HEK293 (cell line): Measurements from ENCODE around the gene TNNT3.

Experiments
- CTCF ChIA-PET: fragments of 350-600 bp; formaldehyde crosslinking; extraction: SDS; loops from one replicate; lab custom pipeline; 2021; ENCODE audit warnings: antibody characterized with exemption; lab: Yijun Ruan, JAX
- POLR2A ChIA-PET: fragments of 300-600 bp; formaldehyde crosslinking; extraction: SDS; loops from one replicate; lab custom pipeline; 2020; ENCODE audit warnings: antibody characterized with exemption, inconsistent platforms; lab: Yijun Ruan, JAX
- H3K27ac ChIP-seq: fragments of 200-500 bp; sonication (Bioruptor generic); 2 replicates; pipeline ENCODE4 v1.5.1; 2014; ENCODE audit warnings: low read depth, low read length, control low read depth, inconsistent platforms; ENCODE audit errors: extremely low read depth
- H3K36me3 ChIP-seq, 2 experiments: fragments of 200-500 bp in 1 of 2; sonication (Bioruptor generic) in 1 of 2; 1 replicate in 1 of 2; 2 replicates in 1 of 2; pipeline ENCODE4 v1.5.1; 2014 to 2017; ENCODE audit warnings: inconsistent platforms in 2 of 2, low read length in 2 of 2; ENCODE audit not compliant: control insufficient read depth in 2 of 2, insufficient read depth in 1 of 2
- H3K4me1 ChIP-seq: fragments of 200-500 bp; sonication (Bioruptor generic); 2 replicates; pipeline ENCODE4 v1.5.1; 2014; ENCODE audit warnings: mild to moderate bottlenecking, low read length, inconsistent platforms; ENCODE audit not compliant: control insufficient read depth, insufficient read depth
- H3K4me3 ChIP-seq: 2 replicates; pipeline ENCODE4 v1.5.1; 2011; ENCODE audit warnings: low read depth, mild to moderate bottlenecking, control low read depth, low read length, moderate library complexity
- H3K9me3 ChIP-seq: fragments of 200-500 bp; sonication (Bioruptor generic); 2 replicates; pipeline ENCODE4 v1.5.1; 2014; ENCODE audit warnings: low read depth, low read length, inconsistent platforms; ENCODE audit not compliant: control insufficient read depth, insufficient read depth
- HOXD13 ChIP-seq: sonication (generic); formaldehyde crosslinking; IDR thresholded peaks from 2 replicates; pipeline ENCODE4 v1.8.0; 2022; ENCODE audit warnings: missing genetic modification reagents, borderline replicate concordance
- MYNN ChIP-seq: fragments of 450-650 bp; formaldehyde crosslinking; IDR thresholded peaks from 2 replicates; pipeline ENCODE4 v1.5.1; 2016; ENCODE audit warnings: missing biosample characterization, missing genetic modification characterization, borderline replicate concordance
- RBAK ChIP-seq: fragments of 450-650 bp; formaldehyde crosslinking; IDR thresholded peaks from 2 replicates; pipeline ENCODE4 v1.5.1; 2016; ENCODE audit warnings: missing biosample characterization, missing genetic modification characterization
- SP2 ChIP-seq: fragments of 450-650 bp; formaldehyde crosslinking; IDR thresholded peaks from 2 replicates; pipeline ENCODE4 v1.5.1; 2016; ENCODE audit warnings: missing biosample characterization, missing genetic modification characterization
- ZNF133 ChIP-seq: fragments of 450-650 bp; formaldehyde crosslinking; IDR thresholded peaks from 2 replicates; pipeline ENCODE4 v1.5.1; 2016; ENCODE audit warnings: missing biosample characterization, missing genetic modification characterization
- ZNF19 ChIP-seq: fragments of 450-650 bp; formaldehyde crosslinking; IDR thresholded peaks from 2 replicates; pipeline ENCODE4; 2016; ENCODE audit warnings: missing biosample characterization, missing genetic modification characterization, low read depth
- ZNF223 ChIP-seq: fragments of 450-650 bp; formaldehyde crosslinking; IDR thresholded peaks from 2 replicates; pipeline ENCODE4 v1.5.1; 2016; ENCODE audit warnings: missing biosample characterization, missing genetic modification characterization
- ZNF266 ChIP-seq: fragments of 450-650 bp; formaldehyde crosslinking; IDR thresholded peaks from 2 replicates; pipeline ENCODE4 v1.5.1; 2016; ENCODE audit warnings: missing biosample characterization, missing genetic modification characterization, low read depth
- ZNF274 ChIP-seq, 2 experiments: fragments of 200-500 bp in 1 of 2; fragments of 450-650 bp in 1 of 2; sonication (Bioruptor generic) in 1 of 2; formaldehyde crosslinking in 1 of 2; IDR thresholded peaks; 2 replicates each; pipeline versions ENCODE4 v1.5.1 to v1.6.1; 2014 to 2016; ENCODE audit warnings: borderline replicate concordance in 1 of 2, inconsistent platforms in 1 of 2, low read length in 1 of 2, missing biosample characterization in 1 of 2, missing genetic modification characterization in 1 of 2
- ZNF391 ChIP-seq: fragments of 450-650 bp; formaldehyde crosslinking; IDR thresholded peaks from 2 replicates; pipeline ENCODE4 v1.5.1; 2016; ENCODE audit warnings: low read depth, missing biosample characterization, missing genetic modification characterization, borderline replicate concordance
- ZNF404 ChIP-seq: fragments of 450-650 bp; formaldehyde crosslinking; IDR thresholded peaks from 2 replicates; pipeline ENCODE4 v1.5.1; 2017; ENCODE audit warnings: missing biosample characterization, missing genetic modification characterization
- ZNF426 ChIP-seq: fragments of 450-650 bp; formaldehyde crosslinking; IDR thresholded peaks from 2 replicates; pipeline ENCODE4 v1.5.1; 2017; ENCODE audit warnings: missing biosample characterization, missing genetic modification characterization, mild to moderate bottlenecking, inconsistent platforms, moderate library complexity
- ZNF626 ChIP-seq: fragments of 450-650 bp; sonication (Bioruptor Pico); formaldehyde crosslinking; IDR thresholded peaks from 2 replicates; pipeline ENCODE4 v1.5.1; 2018; ENCODE audit warnings: missing biosample characterization, missing genetic modification characterization, inconsistent platforms
- ZXDB ChIP-seq: fragments of 450-650 bp; formaldehyde crosslinking; IDR thresholded peaks from 2 replicates; pipeline ENCODE4 v1.5.1; 2016; ENCODE audit warnings: missing biosample characterization, missing genetic modification characterization
- TF ChIP-seq, protein P1 (sequence below): fragments of 450-650 bp; formaldehyde crosslinking; IDR thresholded peaks from 2 replicates; pipeline ENCODE4 v1.5.1; 2016; ENCODE audit warnings: missing biosample characterization, missing genetic modification characterization
- TF ChIP-seq, protein P2 (sequence below): fragments of 450-650 bp; formaldehyde crosslinking; IDR thresholded peaks from 2 replicates; pipeline ENCODE4 v1.5.1; 2016; ENCODE audit warnings: missing biosample characterization, missing genetic modification characterization
- TF ChIP-seq, protein P3 (sequence below): fragments of 450-650 bp; formaldehyde crosslinking; IDR thresholded peaks from 2 replicates; pipeline ENCODE4 v1.5.1; 2017; ENCODE audit warnings: missing biosample characterization, missing genetic modification characterization
- TF ChIP-seq, protein P4 (sequence below): fragments of 450-650 bp; formaldehyde crosslinking; IDR thresholded peaks from 2 replicates; pipeline ENCODE4 v1.5.1; 2016; ENCODE audit warnings: missing biosample characterization, missing genetic modification characterization

The TNNT3 gene

DNA sequence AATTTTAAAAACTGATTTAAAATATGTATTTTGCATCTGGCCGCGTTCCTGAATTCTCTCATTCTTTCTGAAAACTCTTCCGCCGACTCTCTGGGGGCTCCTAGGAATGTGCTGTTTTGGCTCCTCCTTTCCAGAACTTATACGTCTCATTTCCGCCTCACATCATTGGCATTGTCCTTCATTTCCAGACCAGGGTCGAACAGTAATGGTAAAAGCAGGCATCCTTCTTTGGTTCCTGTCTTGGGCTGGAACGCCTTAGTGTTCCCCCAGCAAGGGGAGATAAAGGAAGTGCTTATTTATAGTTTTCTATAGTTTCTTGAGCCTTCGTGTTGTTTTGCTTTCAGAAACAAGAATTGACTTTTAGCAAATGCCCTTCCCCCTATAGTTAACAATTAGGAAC is 10.9 kb upstream of the TNNT3 start (continued):
- TF ChIP-seq ZNF626 (no peak), ZNF19 (tag by site-specific recombination) (no peak)
- TF ChIP-seq, protein P1, sequence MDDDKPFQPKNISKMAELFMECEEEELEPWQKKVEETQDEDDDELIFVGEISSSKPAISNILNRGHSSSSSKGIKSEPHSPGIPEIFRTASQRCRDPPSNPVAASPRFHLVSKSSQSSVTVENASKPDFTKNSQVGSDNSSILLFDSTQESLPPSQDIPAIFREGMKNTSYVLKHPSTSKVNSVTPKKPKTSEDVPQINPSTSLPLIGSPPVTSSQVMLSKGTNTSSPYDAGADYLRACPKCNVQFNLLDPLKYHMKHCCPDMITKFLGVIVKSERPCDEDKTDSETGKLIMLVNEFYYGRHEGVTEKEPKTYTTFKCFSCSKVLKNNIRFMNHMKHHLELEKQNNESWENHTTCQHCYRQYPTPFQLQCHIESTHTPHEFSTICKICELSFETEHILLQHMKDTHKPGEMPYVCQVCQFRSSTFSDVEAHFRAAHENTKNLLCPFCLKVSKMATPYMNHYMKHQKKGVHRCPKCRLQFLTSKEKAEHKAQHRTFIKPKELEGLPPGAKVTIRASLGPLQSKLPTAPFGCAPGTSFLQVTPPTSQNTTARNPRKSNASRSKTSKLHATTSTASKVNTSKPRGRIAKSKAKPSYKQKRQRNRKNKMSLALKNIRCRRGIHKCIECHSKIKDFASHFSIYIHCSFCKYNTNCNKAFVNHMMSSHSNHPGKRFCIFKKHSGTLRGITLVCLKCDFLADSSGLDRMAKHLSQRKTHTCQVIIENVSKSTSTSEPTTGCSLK (tag by site-specific recombination), result no peak

DNA sequence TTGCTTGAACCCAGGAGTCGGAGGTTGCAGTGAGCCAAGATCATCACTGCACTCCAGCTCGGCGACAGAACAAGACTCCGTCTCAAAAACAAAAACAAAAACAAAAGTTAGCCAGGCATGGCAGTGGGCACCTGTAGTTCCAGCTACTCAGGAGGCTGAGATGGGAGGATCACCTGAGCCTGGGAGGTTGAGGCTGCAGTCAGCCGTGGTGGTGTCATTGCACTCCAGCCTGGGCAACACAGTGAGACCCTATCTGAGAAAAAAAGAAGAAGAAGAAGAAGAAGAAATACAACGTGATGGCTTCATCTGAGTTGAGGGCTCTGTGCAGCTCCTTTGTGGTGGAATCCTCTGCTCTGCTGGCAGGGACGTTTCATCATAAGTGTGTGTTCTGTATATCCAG is 10.0 kb upstream of the TNNT3 start:
- Histone ChIP-seq H3K4me1 (no peaks in the 10 kb centered on the region), H3K4me3 (no peak overlapping the region), H3K9me3 (no peaks in the 10 kb centered on the region), H3K36me3 (no peaks in the 10 kb centered on the region), H3K27ac (no peak overlapping the region)
- POLR2A ChIA-PET, result no interaction called here
- TF ChIP-seq ZNF266 (tag by site-specific recombination) (no peak), ZNF391 (no peak), ZNF133 (tag by site-specific recombination) (no peak)
- CTCF ChIA-PET, result no interaction called here

DNA sequence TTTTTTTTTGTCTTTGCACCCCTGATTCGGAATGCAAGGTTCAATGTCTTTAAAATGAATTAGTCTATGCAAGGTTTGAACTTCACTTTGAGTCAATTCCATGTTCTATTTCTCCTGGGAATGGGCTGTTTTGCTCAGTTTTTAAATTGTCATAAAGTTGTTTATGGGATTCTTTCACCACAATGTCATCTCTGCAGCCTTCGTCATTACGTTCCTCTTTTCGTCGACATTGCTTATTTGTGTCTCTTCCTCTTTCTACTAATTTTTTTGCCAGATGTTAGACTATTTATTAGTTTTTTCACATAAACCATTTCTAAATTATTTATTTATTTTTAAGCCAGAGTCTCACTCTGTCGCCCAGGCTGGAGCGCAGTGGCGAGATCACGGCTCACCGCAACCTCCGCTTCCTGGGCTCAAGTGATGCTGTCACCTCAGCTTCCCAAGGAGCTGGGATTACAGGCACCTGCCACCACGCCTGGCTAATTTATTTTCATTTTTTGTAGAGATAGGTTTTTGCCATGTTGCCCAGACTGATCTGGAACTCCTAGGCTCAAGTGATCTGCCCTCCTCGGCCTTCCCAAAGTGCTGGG is 7.1 kb upstream of the TNNT3 start:
- TF ChIP-seq ZNF391, result no peak
- TF ChIP-seq ZNF404 (tag by site-specific recombination), result no peak
- TF ChIP-seq SP2 (tag by site-specific recombination), result no peak
- no peak for TF ChIP-seq HOXD13 (CRISPR knock-in tag)
- no peak for TF ChIP-seq ZNF274 (IDR thresholded peaks at IDR 0.05; ENCODE audit: low read length)
- TF ChIP-seq ZNF274 (tag by site-specific recombination; IDR thresholded peaks at IDR 0.05; ENCODE audit: borderline replicate concordance), result no peak
- TF ChIP-seq, protein P2, sequence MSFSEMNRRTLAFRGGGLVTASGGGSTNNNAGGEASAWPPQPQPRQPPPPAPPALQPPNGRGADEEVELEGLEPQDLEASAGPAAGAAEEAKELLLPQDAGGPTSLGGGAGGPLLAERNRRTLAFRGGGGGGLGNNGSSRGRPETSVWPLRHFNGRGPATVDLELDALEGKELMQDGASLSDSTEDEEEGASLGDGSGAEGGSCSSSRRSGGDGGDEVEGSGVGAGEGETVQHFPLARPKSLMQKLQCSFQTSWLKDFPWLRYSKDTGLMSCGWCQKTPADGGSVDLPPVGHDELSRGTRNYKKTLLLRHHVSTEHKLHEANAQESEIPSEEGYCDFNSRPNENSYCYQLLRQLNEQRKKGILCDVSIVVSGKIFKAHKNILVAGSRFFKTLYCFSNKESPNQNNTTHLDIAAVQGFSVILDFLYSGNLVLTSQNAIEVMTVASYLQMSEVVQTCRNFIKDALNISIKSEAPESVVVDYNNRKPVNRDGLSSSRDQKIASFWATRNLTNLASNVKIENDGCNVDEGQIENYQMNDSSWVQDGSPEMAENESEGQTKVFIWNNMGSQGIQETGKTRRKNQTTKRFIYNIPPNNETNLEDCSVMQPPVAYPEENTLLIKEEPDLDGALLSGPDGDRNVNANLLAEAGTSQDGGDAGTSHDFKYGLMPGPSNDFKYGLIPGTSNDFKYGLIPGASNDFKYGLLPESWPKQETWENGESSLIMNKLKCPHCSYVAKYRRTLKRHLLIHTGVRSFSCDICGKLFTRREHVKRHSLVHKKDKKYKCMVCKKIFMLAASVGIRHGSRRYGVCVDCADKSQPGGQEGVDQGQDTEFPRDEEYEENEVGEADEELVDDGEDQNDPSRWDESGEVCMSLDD (tag by site-specific recombination), result no peak
- TF ChIP-seq MYNN (tag by site-specific recombination), result no peak
- TF ChIP-seq ZNF426, result no peak
- TF ChIP-seq, protein P3, sequence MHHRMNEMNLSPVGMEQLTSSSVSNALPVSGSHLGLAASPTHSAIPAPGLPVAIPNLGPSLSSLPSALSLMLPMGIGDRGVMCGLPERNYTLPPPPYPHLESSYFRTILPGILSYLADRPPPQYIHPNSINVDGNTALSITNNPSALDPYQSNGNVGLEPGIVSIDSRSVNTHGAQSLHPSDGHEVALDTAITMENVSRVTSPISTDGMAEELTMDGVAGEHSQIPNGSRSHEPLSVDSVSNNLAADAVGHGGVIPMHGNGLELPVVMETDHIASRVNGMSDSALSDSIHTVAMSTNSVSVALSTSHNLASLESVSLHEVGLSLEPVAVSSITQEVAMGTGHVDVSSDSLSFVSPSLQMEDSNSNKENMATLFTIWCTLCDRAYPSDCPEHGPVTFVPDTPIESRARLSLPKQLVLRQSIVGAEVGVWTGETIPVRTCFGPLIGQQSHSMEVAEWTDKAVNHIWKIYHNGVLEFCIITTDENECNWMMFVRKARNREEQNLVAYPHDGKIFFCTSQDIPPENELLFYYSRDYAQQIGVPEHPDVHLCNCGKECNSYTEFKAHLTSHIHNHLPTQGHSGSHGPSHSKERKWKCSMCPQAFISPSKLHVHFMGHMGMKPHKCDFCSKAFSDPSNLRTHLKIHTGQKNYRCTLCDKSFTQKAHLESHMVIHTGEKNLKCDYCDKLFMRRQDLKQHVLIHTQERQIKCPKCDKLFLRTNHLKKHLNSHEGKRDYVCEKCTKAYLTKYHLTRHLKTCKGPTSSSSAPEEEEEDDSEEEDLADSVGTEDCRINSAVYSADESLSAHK (tag by site-specific recombination), result no peak
- TF ChIP-seq RBAK (tag by site-specific recombination), result no peak
- no peak for TF ChIP-seq ZXDB (tag by site-specific recombination)
- TF ChIP-seq, protein P4, sequence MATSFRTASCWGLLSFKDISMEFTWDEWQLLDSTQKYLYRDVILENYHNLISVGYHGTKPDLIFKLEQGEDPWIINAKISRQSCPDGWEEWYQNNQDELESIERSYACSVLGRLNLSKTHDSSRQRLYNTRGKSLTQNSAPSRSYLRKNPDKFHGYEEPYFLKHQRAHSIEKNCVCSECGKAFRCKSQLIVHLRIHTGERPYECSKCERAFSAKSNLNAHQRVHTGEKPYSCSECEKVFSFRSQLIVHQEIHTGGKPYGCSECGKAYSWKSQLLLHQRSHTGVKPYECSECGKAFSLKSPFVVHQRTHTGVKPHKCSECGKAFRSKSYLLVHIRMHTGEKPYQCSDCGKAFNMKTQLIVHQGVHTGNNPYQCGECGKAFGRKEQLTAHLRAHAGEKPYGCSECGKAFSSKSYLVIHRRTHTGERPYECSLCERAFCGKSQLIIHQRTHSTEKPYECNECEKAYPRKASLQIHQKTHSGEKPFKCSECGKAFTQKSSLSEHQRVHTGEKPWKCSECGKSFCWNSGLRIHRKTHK (tag by site-specific recombination), result no peak
- no peak for TF ChIP-seq ZNF223 (tag by site-specific recombination)
- TF ChIP-seq, all 188 proteins: peak for 0
- no peak overlapping the region for H3K27ac ChIP-seq
- H3K4me1 ChIP-seq, result no peaks in the 10 kb centered on the region
- H3K36me3 ChIP-seq, result no peaks in the 10 kb centered on the region
- ChIA-PET POLR2A (no interaction called here), CTCF (interaction anchor here (0.7 kb wide), 1 partner anchor 197 kb away, joined by 3 read pairs; no protein-coding TSS in a partner anchor)
- no peak overlapping the region for H3K4me3 ChIP-seq
- H3K9me3 ChIP-seq, result no peaks in the 10 kb centered on the region
